GM18909 (cell line): Measurements from ENCODE around the gene ADCY9.
"Not testable (repeated sequence)": the region's sequence is repeated elsewhere in the genome, so short reads cannot be mapped to it uniquely, and the experiment has no call there.

ENCODE experiments used
- ATAC-seq: cut with Tn5 transposase; IDR thresholded peaks from one replicate; pipeline ENCODE4 v1.9.1; 2021; ENCODE audit warnings: mild to moderate bottlenecking; ENCODE audit not compliant: unreplicated experiment, poor library complexity

Gene ADCY9

DNA sequence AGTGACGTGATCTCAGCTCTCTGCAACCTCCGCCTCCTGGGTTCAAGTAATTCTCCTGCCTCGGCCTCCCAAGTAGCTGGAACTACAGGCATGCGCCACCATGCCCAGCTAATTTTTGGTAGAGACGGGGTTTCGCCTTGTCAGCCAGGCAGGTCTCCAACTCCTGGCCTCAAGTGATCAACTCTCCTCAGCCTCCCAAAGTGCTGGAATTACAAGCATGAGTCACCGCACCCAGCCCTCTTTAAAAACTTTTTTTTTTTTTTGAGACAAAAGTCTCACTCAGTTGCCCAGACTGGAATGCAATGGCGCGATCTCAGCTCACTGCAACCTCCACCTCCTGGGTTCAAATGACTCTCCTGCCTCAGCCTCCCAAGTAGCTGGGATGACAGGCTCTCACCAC is 43.1 kb downstream of the ADCY9 start:
- not testable (repeated sequence) for ATAC-seq

DNA sequence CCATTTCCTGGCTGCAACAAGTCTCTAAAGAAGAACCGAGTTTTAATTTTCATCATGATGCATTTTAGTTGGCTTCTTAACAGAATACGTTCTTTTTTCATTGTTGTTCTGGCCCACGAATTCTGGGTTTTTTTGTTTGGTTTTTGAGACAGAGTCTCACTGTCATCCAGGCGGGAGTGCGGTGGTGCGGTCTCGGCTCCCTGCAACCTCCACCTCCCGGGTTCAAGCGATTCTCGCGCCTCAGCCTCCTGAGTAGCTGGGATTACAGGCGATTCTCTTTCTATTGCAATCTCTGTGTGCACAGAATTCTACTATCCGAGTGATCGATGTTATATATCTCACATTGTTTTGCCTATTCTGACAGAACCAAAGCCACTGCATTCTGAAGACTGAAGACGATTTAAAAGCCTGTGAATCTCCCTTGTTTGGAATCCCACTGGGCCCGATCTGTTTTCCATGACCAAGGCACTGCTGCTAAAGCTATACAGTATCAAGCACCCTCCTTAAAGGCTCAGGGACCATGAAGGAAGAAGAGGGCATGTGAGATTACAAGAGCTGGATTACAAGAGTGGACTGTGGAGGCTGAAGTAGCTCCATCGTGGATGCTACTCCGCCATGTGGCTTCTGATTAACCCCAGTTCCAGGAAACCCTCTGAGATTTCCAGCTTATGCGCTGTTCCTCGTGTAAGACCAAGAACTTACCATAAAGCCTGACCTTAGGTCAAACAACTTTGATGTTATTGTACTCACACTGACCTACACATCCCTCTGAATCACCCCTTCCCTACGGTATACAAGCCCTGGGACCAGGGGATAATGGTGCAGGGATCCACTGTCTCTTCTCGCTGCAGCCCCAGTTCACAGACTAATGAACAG is 44.3 kb downstream of the ADCY9 start:
- ATAC-seq = no peak

DNA sequence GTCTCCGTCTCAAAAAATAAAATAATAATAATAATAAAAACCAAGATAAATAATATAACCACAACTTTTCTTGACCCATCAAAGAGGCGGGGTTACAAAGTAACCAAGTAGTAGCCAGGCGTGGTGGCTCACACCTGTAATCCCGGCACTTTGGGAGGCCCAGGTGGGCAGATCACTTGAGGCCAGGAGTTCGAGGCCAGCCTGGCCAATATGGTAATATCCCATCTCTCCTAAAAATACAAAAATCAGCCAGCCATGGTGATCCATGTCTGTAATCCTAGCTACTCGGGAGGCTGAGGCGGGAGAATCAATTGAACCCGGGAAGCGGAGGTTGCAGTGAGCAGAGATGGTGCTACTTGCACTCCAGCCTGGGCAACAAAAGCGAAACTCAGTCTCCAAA is 45.3 kb downstream of the ADCY9 start:
- no peak for ATAC-seq

DNA sequence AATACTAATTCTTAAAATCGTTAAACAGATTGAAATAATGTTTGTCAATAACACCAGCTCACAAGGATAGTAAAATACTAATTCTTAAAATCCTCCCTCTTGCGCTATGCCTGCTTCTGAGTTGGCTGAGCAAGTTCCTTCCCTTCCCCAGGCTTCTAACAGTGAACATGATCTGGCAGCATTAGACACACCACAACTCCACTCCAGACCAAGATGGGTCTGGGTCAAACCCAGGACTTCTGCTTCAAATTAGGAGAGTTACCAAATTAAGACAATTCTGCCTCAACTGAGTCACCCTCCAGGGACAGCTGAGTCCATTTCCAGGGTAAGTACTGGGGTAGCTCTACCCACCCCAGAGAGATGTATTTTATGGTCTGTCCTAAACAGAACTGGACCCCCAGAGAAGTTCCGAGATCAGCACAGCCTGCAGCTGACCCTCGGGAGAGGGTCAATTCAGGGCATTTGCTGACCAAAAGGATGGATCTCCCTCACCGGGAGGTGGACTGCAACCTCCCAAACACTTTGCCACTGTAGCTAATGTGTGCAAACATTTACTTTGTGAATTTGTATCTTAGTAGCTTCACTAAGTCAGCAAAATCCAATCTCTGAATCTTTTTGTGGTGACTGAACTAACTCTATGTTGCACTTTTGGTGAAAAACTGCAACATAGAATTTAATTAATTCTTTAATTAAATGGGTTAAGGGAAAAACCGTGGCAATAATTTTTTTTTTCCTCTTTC is 48.8 kb downstream of the ADCY9 start:
- no peak for ATAC-seq

DNA sequence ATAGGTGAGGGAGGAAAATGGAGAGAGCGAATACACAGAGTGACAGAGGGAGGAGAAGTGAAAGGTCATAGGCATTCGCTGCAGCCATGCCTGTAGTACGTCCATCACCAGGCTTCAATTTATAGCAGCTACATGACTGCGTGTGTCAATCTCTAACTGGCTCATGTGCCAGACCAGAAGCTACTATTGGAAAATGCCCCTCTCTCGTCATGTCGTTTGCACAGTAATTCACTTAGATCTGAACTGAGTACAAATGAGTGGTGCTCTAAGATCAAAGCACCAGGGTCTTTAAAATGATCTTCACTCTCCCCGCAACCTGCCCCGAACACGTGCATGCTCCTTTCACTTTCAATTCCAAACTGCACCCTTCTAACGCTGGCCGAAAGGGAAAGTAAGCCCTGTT is 51.3 kb downstream of the ADCY9 start:
- ATAC-seq = no peak

DNA sequence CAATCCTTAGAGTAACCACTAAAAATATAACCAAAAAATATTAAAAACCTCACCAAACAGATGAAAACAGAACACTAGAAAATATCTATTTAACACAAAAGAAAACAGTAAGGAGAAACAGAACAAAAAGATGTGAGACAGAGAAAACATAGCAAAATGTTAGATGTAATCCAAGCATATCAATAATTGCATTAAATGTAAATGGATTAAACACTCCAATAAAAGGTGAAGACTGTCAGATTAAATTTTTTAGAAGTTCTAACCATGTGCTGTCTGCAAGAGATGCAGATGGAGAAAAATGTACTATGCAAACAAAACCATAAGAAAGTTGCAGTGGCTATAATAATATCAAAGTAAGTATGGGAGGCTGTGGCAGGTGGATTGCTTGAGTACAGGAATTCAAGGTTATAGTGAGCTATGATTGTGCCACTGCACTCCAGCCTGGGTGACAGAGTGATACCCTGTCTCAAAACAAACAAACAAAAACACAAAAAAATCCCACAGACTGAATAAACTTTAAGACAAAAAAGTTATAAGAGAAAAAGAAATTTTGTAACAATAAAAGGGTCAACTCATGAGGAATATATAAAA is 53.9 kb downstream of the ADCY9 start:
- no peak for ATAC-seq

DNA sequence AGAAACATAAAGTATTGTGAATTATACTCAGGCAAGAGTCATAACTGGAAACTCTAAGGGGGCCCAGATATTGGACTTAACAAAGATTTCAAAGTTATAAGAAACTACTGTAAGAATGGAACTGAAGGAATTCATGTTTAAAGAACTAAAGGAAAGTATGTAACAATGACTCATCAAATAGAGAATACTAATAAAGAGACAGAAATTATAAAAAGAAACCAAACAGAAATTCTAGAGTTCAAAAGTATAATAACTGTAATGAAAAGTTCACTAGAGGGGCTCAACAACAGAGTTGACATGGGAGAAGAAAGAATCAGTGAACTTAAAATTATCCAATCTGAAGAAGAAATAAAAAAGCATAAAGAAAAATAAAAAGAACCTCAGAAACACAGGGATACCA is 55.4 kb downstream of the ADCY9 start:
- no peak for ATAC-seq

DNA sequence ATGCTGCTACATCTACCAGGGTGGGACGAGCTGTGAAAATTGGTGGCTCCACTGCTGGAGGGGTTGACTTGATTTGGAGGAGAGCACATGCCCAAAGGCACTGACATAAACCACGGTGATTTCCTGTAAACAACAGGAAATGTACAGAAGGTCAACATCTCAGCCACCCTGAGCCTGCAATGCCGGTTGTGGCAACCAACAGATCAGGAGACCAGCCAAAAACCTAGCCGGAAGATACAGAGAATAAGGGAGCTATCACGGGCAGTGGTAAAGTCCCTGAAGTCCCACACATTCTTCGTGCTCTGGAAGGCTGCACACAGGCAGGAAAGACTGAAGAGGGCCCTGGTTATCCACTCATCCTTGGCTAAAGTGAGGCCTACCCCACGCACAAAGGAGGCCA is 56.2 kb downstream of the ADCY9 start:
- ATAC-seq = no peak

DNA sequence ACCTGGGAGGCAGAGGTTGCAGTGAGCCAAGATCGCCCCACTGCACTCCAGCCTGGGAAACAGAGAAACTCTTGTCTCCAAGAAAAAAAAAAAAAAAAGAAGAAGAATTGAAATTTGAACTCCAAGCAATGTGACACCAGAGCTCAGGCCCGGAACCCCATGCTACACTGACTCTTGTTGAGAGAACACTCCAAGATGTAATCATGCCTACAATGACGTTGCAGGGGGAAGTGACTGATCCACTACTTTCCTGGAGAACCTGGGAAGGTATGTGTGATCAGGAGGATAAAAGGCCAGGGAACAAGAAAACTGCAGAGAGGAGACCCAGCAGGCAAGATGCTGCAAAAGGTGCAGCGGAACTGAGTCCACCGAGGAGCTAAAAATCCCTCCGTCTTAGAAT is 57.9 kb downstream of the ADCY9 start:
- no peak for ATAC-seq

DNA sequence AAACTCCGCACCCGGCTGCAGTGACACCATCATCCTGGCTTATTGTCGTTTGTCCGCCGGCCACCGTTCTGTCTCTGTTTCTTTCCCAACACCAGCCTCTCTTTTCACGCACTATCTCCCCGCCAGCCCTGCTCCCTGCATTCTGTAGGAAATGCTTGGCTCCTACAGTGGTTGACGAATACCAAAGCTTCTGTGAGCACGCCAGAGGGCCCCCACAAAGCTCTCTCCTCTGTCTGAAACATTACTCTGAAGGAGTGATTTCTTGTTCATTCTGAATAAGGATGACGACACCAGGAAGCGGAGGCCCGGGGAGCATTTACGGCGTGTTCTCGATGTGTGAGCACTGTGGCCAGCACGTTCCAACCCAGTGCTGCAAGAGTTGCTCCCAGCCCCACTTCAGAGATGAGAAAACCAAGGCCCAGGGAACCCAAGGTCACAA is 58.8 kb downstream of the ADCY9 start:
- ATAC-seq = no peak

DNA sequence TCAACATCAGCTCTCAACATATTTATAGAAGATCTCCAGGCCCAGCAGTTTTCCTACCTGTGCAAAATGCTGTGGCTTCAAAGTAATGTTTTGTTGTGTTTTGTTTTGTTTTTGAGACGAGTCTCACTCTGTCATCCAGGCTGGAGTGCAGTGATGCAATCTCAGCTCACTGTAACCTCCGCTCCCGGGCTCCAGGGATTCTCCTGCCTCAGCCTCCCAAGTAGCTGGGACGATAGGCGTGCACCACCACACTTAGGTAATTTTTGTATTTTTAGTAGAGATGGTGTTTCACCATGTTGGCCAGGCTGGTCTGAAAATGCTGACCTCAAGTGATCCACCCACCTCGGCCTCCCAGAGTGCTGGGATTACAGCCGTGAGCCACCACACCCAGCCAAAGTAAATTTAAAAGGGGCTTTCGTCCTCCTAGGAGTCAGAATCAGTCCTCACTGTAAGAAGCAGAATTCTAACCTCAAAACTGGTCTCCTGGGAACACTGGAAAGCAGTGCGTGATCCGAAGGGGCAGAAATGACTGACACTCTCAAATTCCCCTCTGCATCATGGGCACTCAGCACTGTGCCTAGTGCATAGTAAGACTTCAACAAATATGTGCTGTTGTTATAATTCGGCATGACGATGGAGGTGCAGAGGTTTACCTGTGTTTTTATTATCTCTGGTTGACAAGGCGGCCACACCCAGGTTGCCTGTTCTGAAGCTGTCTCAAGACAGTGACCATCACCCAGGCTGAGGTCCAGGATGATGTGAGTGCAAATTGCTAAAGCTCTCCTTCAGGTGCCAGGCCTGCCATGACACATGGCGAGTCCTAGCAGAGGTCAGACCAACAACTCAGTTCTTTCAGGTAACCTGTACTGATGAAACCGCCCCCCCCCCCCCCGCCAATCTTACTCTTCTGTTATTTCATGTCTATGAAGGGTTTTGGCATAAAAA is 59.8 kb downstream of the ADCY9 start:
- no peak for ATAC-seq

DNA sequence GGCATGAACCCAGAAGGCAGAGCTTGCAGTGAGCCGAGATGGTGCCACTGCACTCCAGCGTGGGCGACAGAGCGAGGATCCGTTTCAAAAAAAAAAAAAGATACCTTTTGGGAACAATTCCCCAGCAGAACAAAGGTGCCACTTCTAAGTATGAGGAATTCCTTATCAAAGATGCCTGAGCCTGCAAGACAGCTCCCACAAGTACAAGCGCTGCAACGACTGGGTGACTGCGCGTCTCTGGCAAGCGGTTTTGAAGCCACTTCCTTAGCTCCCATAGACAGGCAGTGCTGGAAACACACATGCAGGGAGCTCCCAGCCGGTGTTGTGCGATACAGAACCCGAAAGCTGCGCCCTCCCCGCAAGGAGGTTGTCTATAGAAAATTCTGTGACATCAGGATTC is 60.5 kb downstream of the ADCY9 start:
- no peak for ATAC-seq

DNA sequence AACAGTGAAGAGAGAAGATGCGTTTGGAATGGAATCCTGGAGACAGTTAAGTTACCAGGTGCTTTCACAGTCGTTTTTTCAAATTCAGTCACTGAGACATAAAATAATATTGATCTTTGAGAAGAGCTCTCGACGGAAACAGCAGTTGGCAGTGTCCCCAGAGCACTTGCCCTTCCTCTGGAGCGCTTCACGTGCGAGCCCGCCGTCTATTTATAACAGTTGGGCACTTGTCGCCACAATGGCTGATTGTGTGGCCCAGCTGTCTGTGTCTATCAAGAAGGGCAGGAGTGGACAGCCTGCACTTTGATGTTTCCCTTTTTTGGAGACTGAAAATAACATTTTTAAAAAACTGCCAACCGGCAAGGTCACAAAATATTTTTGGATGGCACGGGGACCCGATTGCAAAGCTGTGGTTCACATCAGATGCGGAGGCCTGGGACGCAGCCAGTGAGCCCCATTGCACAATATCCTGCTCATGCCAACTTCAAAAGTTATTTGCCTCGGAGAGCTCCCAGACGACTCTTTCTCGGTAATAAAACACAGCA is 62.9 kb downstream of the ADCY9 start:
- ATAC-seq = no peak

DNA sequence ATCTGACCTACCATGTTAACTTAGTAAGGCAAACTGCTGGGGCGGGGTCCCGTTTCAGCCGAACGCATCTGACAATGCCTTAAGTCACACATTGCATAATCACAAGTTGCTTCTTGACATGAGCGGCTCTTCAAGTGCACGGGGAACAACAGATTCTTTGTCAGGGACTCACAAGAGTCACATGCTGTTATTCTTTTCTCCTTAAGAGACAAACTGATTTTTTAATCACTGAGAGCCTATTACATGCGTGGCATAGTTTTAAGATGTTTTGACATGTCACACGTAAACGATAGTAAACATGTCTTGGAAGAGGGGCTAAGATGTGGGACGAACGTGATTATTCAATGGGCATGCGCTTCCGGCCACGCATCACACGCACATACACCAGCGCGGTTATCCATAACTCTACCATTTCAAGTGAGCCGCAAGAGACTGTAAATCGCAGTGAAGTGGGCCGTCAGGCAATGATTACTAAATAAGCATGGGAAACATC is 63.4 kb downstream of the ADCY9 start:
- ATAC-seq = no peak

DNA sequence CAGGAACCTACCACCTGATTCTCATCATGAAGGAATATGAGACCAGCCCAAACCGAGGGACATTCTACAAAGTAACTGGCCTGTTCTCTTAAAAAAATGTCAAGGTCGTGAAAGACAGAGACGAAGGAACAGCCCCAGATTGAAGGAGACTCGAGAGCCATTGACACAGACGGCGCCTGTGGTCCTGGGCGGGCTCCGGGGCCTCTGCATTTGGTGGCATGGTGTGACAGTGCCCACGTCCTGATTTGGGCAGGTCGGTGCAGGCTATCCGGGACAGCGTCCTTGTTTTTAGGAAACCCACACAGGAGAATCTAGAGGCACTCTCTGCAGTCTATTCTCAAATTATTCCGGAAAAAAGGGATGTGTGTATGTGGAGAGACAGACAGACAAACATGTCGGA is 64.1 kb downstream of the ADCY9 start:
- ATAC-seq = no peak

DNA sequence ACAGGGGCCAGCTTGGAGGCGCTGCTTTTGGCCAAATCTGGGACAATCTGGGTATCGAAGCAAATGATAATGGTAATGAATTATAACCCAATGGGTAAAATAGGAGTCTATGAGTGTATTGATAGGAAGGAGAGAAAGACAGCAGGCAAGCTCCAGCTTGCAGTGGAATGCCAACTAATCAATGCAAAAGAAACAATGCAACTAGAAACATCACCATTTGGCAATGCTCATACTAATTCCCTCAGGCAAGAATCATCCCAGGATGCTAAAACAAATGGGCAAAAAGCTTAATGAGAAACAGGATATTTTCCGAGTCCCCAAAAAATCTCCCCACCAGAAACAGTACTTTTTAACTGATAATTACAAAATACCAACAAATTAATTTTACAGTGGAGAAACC is 64.7 kb downstream of the ADCY9 start:
- ATAC-seq = no peak

DNA sequence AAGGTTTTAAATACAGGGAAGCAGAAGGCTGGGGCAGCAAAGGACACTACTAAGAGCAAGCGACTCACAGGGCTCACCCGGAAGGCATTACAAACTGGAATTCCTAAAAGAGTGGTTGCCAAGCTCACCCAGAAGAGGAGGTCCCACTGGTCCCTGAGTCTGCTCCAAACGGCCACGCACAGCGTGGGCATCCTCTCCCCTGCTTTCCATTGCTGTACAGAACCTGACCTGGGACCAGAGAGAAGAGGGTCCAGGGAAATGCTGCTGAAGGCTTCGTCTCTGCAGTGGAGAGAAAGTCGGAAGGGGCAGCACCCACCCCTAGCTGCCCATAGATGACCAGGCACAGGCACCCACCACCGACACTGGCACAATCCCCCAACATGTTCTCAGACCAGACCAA is 67.2 kb downstream of the ADCY9 start:
- no peak for ATAC-seq

DNA sequence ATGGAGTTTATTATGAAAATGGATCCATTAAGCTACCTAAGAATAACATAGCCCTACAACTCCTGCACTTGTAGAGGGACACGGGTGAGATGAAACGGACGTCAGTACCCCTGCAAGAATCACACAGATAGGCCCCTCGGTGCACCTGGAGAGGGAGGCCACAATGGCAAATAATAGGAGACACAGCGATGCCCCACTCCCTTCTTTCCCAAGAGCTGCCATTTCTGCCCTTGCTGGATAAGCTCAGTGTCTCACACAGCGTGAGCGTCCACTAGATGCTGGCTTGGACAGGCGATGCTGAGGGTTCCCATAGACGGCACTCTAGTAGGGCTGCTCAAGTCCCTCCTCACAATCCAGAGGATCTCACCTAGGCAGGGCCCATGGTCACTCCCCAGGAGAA is 67.8 kb downstream of the ADCY9 start:
- no peak for ATAC-seq

DNA sequence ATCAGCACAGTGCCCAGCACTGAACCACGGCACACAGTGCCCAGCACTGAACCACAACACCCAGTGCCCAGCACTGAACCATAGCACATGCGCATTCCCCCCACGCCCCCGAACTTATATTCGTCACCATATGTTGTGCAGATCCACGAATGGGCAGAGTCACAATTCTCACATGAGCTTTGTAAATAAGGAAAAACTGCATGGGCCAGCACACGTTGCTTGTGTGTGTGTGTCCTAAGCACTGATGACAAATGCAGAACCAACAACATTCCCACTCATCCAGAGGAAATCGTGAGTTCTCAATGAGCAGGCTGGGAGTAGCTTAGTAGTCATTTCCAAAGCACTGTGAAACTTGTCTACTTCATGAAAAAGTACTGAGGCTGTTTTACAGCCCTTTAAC is 70.0 kb downstream of the ADCY9 start:
- no peak for ATAC-seq

DNA sequence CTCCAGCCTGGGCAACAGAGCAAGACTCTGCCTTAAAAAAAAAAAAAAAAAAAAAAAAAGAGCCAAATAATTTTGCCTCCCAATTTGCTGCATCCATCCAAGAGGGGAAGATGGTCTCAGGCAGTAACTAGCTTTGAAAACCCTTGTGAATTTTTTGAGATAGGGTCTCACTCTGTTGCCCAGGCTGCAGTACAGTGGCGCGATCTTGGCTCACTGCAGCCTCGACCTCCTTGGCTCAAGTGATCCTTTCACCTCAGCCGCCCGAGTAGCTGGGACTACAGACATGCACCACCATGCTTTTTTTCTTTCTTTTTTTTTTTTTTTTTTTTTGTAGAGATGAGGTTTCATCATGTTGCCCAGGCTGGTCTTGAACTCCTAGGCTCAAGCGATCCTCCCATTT is 70.7 kb downstream of the ADCY9 start:
- not testable (repeated sequence) for ATAC-seq
